Small intestine (tissue), 7 donors: ENCODE results near the gene DNAH1. TPM values are rescaled to one million over a fixed set of nuclear protein-coding genes. Genes with fewer than 3 reads are reported as not detected.

Experiments
- DNase-seq, 2 donors: peaks; one replicate each; pipeline versions ENCODE4 v3.0.0 to v3.0.0-alpha.2; 2013
- FAIRE-seq: peaks from 2 replicates; lab custom pipeline; 2012; peaks lifted over from hg19 to GRCh38; lab: Jason Lieb, UNC
- H3K27ac ChIP-seq, 3 donors: one replicate each; pipeline ENCODE4 v1.5.1; 2013; ENCODE audit warnings: low read length in 2 of 3, mild to moderate bottlenecking in 2 of 3, control low read depth in 1 of 3, inconsistent platforms in 1 of 3, low read depth in 1 of 3, moderate library complexity in 1 of 3
- H3K27me3 ChIP-seq, 3 donors: one replicate each; pipeline ENCODE4 v1.6.1; 2013; ENCODE audit warnings: low read length in 3 of 3, inconsistent platforms in 1 of 3; ENCODE audit not compliant: control insufficient read depth in 3 of 3, insufficient read depth in 3 of 3
- H3K36me3 ChIP-seq, 3 donors: one replicate each; pipeline ENCODE4 v1.6.1; 2013; ENCODE audit warnings: low read length in 3 of 3, inconsistent platforms in 1 of 3, low read depth in 1 of 3, mild to moderate bottlenecking in 1 of 3, moderate library complexity in 1 of 3; ENCODE audit not compliant: control insufficient read depth in 3 of 3, insufficient read depth in 2 of 3
- H3K4me1 ChIP-seq, 3 donors: one replicate each; pipeline ENCODE4 v1.6.1; 2013; ENCODE audit warnings: low read length in 2 of 3, inconsistent platforms in 1 of 3, low read depth in 1 of 3, mild to moderate bottlenecking in 1 of 3, moderate library complexity in 1 of 3; ENCODE audit not compliant: control insufficient read depth in 3 of 3, insufficient read depth in 2 of 3
- H3K4me3 ChIP-seq, 3 donors: one replicate each; pipeline ENCODE4 v1.5.1; 2013; ENCODE audit warnings: low read length in 3 of 3, control low read depth in 1 of 3, inconsistent platforms in 1 of 3, low read depth in 1 of 3, mild to moderate bottlenecking in 1 of 3, moderate library complexity in 1 of 3
- H3K9me3 ChIP-seq, 2 donors: one replicate each; pipeline ENCODE4 v1.6.1; 2013; ENCODE audit warnings: low read depth in 1 of 2, low read length in 1 of 2; ENCODE audit not compliant: control insufficient read depth in 2 of 2, insufficient read depth in 1 of 2
- WGBS, 3 donors: extraction: QIAGEN DNeasy Blood & Tissue Kit; methylation state at CpG; one replicate each; pipeline ENCODE4 v1.1.7; 2013; 5-methylcytosine and 5-hydroxymethylcytosine counted together
- polyA plus RNA-seq, 4 donors: library from polyadenylated mRNA; stranded (reverse) in 3 of 4; unstranded in 1 of 4; fragments of 200-250 nt in 3 of 4; fragments of 120-200 nt in 1 of 4; gene quantifications; one replicate each; pipeline versions ENCODE4 v1.2.1 to v1.2.3, GENCODE V29; 2013
- donor health status: healthy with polysubstance abuse.
- donor health status: control.
- donor health status: control.
- donor health status: Bipolar disorder and iron deficiency.
- donor health status: healthy.

DNAH1 gene
- polyA plus RNA-seq, 4 donors = 4.3 to 22.6 (median 7.5) TPM

- DNase-seq (no peak), FAIRE-seq (no peak)
- Histone ChIP-seq H3K36me3 (peaks cover 0 to 69% (median 6%) of the 10 kb centered on the region in 3 donors), H3K4me1 (peaks cover 4 to 46% (median 8%) of the 10 kb centered on the region in 3 donors), H3K27ac (no peak overlapping the region), H3K27me3 (no peaks in the 10 kb centered on the region), H3K9me3 (no peaks in the 10 kb centered on the region), H3K4me3 (peak overlapping the region in 2 of 3 donors; percentile 70 to 76)
- 90 to 92% (median 92%) methylated on average over 20 of the region's 20 CpGs for whole genome bisulfite sequencing, 3 donors
Measured at GRCh38 chr3:52292247-52293065, 23.7 kb upstream of the DNAH1 start.

GRCh38 chr3:52293491-52294319, 22.4 kb upstream of the DNAH1 start:
- no peak for FAIRE-seq
- DNase-seq = no peak
- Histone ChIP-seq H3K27ac (no peak overlapping the region), H3K36me3 (peaks cover 0 to 73% (median 6%) of the 10 kb centered on the region in 3 donors), H3K4me1 (peaks cover 3 to 52% (median 7%) of the 10 kb centered on the region in 3 donors), H3K27me3 (no peaks in the 10 kb centered on the region), H3K9me3 (no peaks in the 10 kb centered on the region), H3K4me3 (no peak overlapping the region)
- 87 to 91% (median 87%) methylated on average over 17 of the region's 17 CpGs for WGBS, 3 donors

- Histone ChIP-seq H3K4me1 (peaks cover 0 to 52% (median 7%) of the 10 kb centered on the region in 3 donors), H3K27me3 (no peaks in the 10 kb centered on the region), H3K4me3 (no peak overlapping the region), H3K27ac (no peak overlapping the region), H3K9me3 (no peaks in the 10 kb centered on the region), H3K36me3 (peaks cover 0 to 73% (median 6%) of the 10 kb centered on the region in 3 donors)
- FAIRE-seq (no peak), DNase-seq (no peak)
- WGBS, 3 donors = 86 to 89% (median 87%) methylated on average over 10 to 11 of the region's 11 CpGs
Measured at GRCh38 chr3:52294320-52295150, 21.6 kb upstream of the DNAH1 start.

- no peak for FAIRE-seq
- no peak for DNase-seq
- H3K27me3 ChIP-seq = no peaks in the 10 kb centered on the region
- peaks cover 0 to 61% (median 9%) of the 10 kb centered on the region in 3 donors for H3K4me1 ChIP-seq
- H3K27ac ChIP-seq = no peak overlapping the region
- no peaks in the 10 kb centered on the region for H3K9me3 ChIP-seq
- H3K36me3 ChIP-seq = peaks cover 0 to 71% (median 6%) of the 10 kb centered on the region in 3 donors
- H3K4me3 ChIP-seq = no peak overlapping the region
- 91 to 92% (median 91%) methylated on average over 5 of the region's 5 CpGs for WGBS, 3 donors
Measured at GRCh38 chr3:52295671-52296208, 20.4 kb upstream of the DNAH1 start.

GRCh38 chr3:52297242-52298148, 18.6 kb upstream of the DNAH1 start:
- 54 to 68% (median 55%) methylated on average over 10 to 11 of the region's 11 CpGs for WGBS, 3 donors
- Histone ChIP-seq H3K27me3 (no peaks in the 10 kb centered on the region), H3K36me3 (peaks cover 0 to 53% (median 4%) of the 10 kb centered on the region in 3 donors), H3K9me3 (no peaks in the 10 kb centered on the region), H3K27ac (no peak overlapping the region), H3K4me1 (peaks cover 0 to 58% (median 3%) of the 10 kb centered on the region in 3 donors), H3K4me3 (peak overlapping the region in 1 of 3 donors; percentile 35)
- FAIRE-seq (no peak), DNase-seq (peak in 1 of 2 donors; percentile 26)

- H3K27ac ChIP-seq = no peak overlapping the region
- FAIRE-seq (no peak), DNase-seq (peak in 1 of 2 donors; percentile 70)
- peaks cover 0 to 51% (median 2%) of the 10 kb centered on the region in 3 donors for H3K4me1 ChIP-seq
- peak overlapping the region in 1 of 3 donors; percentile 35 for H3K4me3 ChIP-seq
- WGBS, 3 donors = 10 to 33% (median 27%) methylated on average over 16 to 17 of the region's 17 CpGs
- H3K9me3 ChIP-seq = no peaks in the 10 kb centered on the region
- H3K27me3 ChIP-seq = no peaks in the 10 kb centered on the region
- peaks cover 0 to 46% (median 2%) of the 10 kb centered on the region in 3 donors for H3K36me3 ChIP-seq
Measured at GRCh38 chr3:52298149-52299098, 17.7 kb upstream of the DNAH1 start.
